ENCODE results near the gene SULT1A1.
"Not testable (repeated sequence)": the region's sequence is repeated elsewhere in the genome, so short reads cannot be mapped to it uniquely, and the experiment has no call there.

Gene SULT1A1

GRCh38 chr16:28569968-28570752, 39.7 kb downstream of the SULT1A1 start (continued):
- TF ChIP-seq ZNF19 (tag by site-specific recombination; IDR thresholded peaks at IDR 0.05; ENCODE audit: low read depth) (no peak), SCRT2 (tag by site-specific recombination; IDR thresholded peaks at IDR 0.05) (0 out of 2 replicates have a peak, but pooled peaks have one; percentile 28), ZBTB26 (tag by site-specific recombination; optimal IDR thresholded peaks at IDR 0.05) (no peak), GLI2 (tag by site-specific recombination; IDR thresholded peaks at IDR 0.05; ENCODE audit: borderline replicate concordance, low read depth) (peak; percentile 22; the same call in 1 of the 2 replicates), ZBTB44 (tag by site-specific recombination; IDR thresholded peaks at IDR 0.05) (no peak), ZNF433 (tag by site-specific recombination; IDR thresholded peaks at IDR 0.05; ENCODE audit: low read depth) (peak; percentile 78; the same call in 1 of the 2 replicates), ZBTB21 (tag by site-specific recombination; IDR thresholded peaks at IDR 0.05) (peak; percentile 66; the same call in 1 of the 2 replicates), ZNF830 (tag by site-specific recombination; IDR thresholded peaks at IDR 0.05; ENCODE audit: low read depth) (no peak), ZNF302 (tag by site-specific recombination; IDR thresholded peaks at IDR 0.05; ENCODE audit: low read depth) (no peak), ZBTB8A (tag by site-specific recombination; IDR thresholded peaks at IDR 0.05) (peak; percentile 79), ZNF23 (tag by site-specific recombination; IDR thresholded peaks at IDR 0.05; ENCODE audit: borderline replicate concordance) (no peak), ZNF558 (tag by site-specific recombination; IDR thresholded peaks at IDR 0.05) (peak; percentile 79; the same call in 1 of the 2 replicates)
- TF ChIP-seq, protein P1, sequence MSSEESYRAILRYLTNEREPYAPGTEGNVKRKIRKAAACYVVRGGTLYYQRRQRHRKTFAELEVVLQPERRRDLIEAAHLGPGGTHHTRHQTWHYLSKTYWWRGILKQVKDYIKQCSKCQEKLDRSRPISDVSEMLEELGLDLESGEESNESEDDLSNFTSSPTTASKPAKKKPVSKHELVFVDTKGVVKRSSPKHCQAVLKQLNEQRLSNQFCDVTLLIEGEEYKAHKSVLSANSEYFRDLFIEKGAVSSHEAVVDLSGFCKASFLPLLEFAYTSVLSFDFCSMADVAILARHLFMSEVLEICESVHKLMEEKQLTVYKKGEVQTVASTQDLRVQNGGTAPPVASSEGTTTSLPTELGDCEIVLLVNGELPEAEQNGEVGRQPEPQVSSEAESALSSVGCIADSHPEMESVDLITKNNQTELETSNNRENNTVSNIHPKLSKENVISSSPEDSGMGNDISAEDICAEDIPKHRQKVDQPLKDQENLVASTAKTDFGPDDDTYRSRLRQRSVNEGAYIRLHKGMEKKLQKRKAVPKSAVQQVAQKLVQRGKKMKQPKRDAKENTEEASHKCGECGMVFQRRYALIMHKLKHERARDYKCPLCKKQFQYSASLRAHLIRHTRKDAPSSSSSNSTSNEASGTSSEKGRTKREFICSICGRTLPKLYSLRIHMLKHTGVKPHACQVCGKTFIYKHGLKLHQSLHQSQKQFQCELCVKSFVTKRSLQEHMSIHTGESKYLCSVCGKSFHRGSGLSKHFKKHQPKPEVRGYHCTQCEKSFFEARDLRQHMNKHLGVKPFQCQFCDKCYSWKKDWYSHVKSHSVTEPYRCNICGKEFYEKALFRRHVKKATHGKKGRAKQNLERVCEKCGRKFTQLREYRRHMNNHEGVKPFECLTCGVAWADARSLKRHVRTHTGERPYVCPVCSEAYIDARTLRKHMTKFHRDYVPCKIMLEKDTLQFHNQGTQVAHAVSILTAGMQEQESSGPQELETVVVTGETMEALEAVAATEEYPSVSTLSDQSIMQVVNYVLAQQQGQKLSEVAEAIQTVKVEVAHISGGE (tag by site-specific recombination; conservative IDR thresholded peaks at IDR 0.05; ENCODE audit: low read depth), result peak; percentile 83

GRCh38 chr16:28569021-28569420, 40.8 kb downstream of the SULT1A1 start:
- Histone ChIP-seq H3K4me3 (ENCODE audit: low read depth, low read length) (no peak overlapping the region), H3K4me1 (ENCODE audit: control insufficient read depth, insufficient read depth, low read length) (no peaks in the 10 kb centered on the region), H3K9me3 (ENCODE audit: control insufficient read depth, insufficient read depth, low read depth, low read length) (no peaks in the 10 kb centered on the region), H3K36me3 (ENCODE audit: control insufficient read depth in 2 of 2, insufficient read depth in 1 of 2, low read length in 2 of 2) (peaks cover 0 to 2% of the 10 kb centered on the region in 2 experiments; a peak in 1 of 3 replicates), H3K27ac (ENCODE audit: extremely low read depth, low read depth, low read length) (no peak overlapping the region)
- TF ChIP-seq TRIM28 (IDR thresholded peaks at IDR 0.05; ENCODE audit: borderline replicate concordance, low read length) (no peak), GLI2 (tag by site-specific recombination; IDR thresholded peaks at IDR 0.05; ENCODE audit: borderline replicate concordance, low read depth) (no peak), ZBTB21 (tag by site-specific recombination; IDR thresholded peaks at IDR 0.05) (no peak), ZBTB7A (tag by site-specific recombination; IDR thresholded peaks at IDR 0.05; ENCODE audit: low read depth) (no peak)
- ChIA-PET CTCF (no interaction called here), POLR2A (no interaction called here)

- H3K4me3 ChIP-seq (ENCODE audit: low read depth, low read length), result no peak overlapping the region
- H3K4me1 ChIP-seq (ENCODE audit: control insufficient read depth, insufficient read depth, low read length), result no peaks in the 10 kb centered on the region
- H3K36me3 ChIP-seq (ENCODE audit: control insufficient read depth in 2 of 2, insufficient read depth in 1 of 2, low read length in 2 of 2), result peaks cover 0 to 2% of the 10 kb centered on the region in 2 experiments; a peak in 1 of 3 replicates
- H3K9me3 ChIP-seq (ENCODE audit: control insufficient read depth, insufficient read depth, low read depth, low read length), result no peaks in the 10 kb centered on the region
- ChIA-PET POLR2A (no interaction called here), CTCF (no interaction called here)
- TF ChIP-seq ZNF140 (tag by site-specific recombination; IDR thresholded peaks at IDR 0.05) (no peak), ZNF830 (tag by site-specific recombination; IDR thresholded peaks at IDR 0.05; ENCODE audit: low read depth) (no peak), ZNF707 (tag by site-specific recombination; IDR thresholded peaks at IDR 0.05) (peak; percentile 98), ZNF660 (tag by site-specific recombination; IDR thresholded peaks at IDR 0.05) (no peak)
- TF ChIP-seq, protein P2, sequence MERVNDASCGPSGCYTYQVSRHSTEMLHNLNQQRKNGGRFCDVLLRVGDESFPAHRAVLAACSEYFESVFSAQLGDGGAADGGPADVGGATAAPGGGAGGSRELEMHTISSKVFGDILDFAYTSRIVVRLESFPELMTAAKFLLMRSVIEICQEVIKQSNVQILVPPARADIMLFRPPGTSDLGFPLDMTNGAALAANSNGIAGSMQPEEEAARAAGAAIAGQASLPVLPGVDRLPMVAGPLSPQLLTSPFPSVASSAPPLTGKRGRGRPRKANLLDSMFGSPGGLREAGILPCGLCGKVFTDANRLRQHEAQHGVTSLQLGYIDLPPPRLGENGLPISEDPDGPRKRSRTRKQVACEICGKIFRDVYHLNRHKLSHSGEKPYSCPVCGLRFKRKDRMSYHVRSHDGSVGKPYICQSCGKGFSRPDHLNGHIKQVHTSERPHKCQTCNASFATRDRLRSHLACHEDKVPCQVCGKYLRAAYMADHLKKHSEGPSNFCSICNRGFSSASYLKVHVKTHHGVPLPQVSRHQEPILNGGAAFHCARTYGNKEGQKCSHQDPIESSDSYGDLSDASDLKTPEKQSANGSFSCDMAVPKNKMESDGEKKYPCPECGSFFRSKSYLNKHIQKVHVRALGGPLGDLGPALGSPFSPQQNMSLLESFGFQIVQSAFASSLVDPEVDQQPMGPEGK (tag by site-specific recombination; IDR thresholded peaks at IDR 0.05), result no peak
- H3K27ac ChIP-seq (ENCODE audit: extremely low read depth, low read depth, low read length), result no peak overlapping the region
Observed at GRCh38 chr16:28567292-28567691, 42.6 kb downstream of the SULT1A1 start.

DNA sequence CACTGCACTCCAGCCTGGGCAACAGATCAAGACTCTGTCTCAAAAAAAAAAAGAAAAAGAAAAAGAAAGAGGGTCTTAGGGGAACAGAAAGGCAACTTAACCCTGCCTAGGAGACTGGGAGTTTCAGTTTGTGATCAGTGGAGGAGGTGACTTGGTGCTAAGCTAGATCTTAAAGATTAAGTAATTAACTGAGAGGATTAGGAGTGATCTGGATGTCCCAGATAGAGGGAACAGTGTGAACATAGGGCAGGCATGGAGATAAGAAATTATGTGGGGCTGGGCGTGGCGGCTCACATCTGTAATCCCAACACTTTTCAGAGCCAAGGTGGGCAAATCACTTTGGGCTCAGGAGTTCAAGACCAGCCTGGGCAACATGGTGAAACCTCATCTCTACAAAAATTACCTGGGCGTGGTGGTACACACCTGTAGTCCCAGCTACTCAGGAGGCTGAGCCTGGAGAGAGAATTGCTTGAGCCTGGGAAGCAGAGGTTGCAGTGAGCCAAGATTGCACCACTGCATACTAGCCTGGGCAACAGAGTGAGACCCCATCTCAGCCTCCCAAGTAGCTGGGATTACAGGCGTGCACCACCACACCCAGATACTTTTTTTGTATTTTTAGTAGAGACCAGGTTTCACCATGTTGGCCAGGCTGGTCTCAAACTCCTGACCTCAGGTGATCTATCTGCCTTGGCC, 43.5 kb downstream of the SULT1A1 start:
- H3K9me3 ChIP-seq (ENCODE audit: control insufficient read depth, insufficient read depth, low read depth, low read length); H3K4me3 ChIP-seq (ENCODE audit: low read depth, low read length); H3K27ac ChIP-seq (ENCODE audit: extremely low read depth, low read depth, low read length); POLR2A ChIA-PET; H3K4me1 ChIP-seq (ENCODE audit: control insufficient read depth, insufficient read depth, low read length); H3K36me3 ChIP-seq (ENCODE audit: control insufficient read depth in 2 of 2, insufficient read depth in 1 of 2, low read length in 2 of 2): not testable (repeated sequence)
- CTCF ChIA-PET, result interaction anchor here (0.6 kb wide), 1 partner anchor 12 kb away, joined by 3 read pairs; no protein-coding TSS in a partner anchor

Data from HEK293 (cell line).